Measurements from ENCODE around the gene CCDC159.

Gene CCDC159

DNA sequence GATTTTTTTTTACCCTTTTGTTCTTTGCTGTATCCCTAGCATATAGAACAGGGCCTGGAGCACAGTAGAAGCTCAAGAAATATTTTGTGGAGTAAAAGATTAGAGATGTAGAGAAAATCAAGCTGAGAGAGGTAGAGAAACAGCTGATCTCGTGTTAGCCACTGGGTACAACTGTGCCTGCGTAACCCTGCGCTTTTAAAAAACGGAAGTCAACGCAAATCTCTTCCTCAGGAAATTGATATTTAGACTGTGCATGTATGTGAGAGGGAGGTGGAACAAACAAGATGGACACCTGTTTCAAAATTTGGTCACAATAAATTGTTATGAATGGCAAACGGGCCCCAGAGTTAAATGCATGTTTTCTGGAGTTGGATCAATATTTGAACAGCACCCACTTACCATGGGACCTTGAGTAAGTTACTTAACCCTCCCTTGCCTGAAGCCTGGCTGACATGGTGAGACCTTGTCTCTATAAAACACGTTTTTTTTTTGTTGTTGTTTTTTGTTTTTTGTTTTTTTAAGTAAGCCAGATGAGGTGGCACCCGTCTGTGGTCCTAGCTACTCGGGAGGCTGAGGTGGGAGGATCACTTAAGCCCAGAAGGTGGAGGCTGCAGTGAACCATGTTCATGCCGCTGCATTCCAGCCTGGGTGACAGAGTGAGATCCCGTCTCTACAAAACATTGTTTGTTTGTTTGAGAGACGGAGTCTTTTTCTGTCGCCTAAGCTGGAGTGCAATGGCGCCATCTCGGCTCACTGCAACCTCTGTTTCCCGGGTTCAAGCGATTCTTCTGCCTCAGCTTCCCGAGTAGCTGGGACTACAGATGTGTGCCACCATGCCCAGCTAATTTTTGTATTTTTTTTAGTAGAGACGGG is 41.1 kb downstream of the CCDC159 start:
- DNase-seq = no peak

DNA sequence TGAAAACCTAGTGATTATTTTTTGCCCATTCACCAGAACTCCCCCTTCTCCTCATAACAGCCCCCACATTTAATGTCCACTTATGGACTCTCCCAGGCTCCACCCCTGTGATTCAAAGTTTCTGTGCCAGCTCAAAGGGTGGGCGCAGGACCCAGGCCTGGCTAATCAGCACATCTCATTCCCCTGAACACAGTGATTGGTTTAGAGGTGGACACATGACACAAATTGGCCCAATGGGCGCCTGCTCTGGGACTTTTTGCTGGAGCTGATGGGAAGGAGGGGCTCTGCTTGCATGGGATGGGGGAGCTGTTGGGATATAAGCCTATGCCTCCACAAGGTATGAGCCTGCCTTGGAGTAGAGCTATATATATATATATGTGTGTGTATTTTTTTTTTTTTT is 44.0 kb downstream of the CCDC159 start:
- DNase-seq = no peak

- DNase-seq = no peak
Observed at GRCh38 chr19:11390933-11391680, 44.8 kb downstream of the CCDC159 start.

DNA sequence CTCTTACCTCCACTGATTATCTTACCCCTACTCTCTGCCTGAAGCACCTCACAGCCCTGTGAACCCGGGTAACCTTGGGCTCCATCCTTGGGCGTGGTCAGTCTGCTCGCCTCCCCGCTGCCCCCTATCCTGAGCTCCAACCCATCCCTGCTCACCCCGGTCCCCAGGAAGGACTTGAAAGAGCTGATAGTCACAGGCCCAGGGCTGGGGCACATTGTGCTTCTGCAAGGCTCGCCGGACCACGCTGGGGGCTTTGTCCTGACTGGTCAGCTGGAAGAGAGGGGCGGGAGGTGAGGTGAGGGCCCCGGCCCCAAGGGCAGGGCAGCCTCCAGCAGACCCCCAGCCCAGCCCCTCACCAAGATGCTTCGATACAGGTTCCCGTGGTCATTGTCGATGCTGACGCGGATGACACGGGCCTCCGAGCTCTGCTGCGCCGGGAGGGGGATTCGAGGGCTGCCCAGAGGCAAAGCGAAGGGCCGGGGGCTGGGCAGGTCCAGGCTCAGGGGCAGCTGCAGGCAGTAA is 50.8 kb downstream of the CCDC159 start:
- DNase-seq = no peak

DNA sequence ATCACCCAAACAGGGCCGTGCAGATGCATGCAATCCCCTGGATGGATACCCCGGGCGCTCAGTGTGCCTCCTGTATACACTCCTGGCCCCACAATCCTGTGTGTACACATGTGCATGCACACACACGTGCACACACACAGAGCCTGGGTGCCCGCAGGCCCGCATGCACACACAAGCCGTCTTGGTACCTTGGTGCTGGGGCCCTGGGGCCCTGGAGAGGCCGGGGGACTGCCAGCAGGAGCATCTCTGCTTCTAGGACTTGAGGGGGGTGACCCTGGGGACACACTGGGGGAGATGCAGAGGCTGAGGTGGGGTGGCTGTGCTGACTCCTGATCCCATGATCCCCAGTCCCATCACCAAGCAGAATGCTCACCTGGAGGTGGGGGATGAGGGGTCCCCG is 53.3 kb downstream of the CCDC159 start:
- DNase-seq = no peak

DNA sequence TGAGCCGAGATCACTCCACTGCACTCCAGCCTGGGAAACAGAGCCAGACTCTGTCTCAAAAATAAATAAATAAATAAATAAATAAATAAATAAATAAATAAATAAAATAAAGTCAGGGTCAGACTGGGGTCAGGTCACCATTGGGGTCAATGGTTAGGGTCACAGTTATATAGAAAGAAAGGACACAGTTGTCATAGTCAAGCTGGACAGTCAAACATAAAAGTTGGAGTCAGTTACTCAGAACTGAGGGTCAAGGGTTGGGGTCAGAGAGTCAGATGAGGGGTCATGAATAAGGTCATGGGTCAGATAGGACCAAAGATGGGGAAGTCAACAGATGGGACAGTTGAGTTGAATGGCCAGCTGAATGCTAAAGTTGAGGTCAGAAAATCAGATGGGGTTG is 54.5 kb downstream of the CCDC159 start:
- no peak for DNase-seq

GRCh38 chr19:11401808-11402543 is 55.7 kb downstream of the CCDC159 start:
- DNase-seq = no peak
